Hepatocyte (in vitro differentiated cells): ENCODE results near the gene CBY1.

ENCODE experiments used
- CTCF ChIP-seq: fragments of 200-600 bp; sonication (generic); IDR thresholded peaks from 2 replicates; pipeline ENCODE4 v1.5.1; 2016; ENCODE audit warnings: antibody characterized with exemption, mild to moderate bottlenecking; ENCODE audit not compliant: poor library complexity
- EZH2 ChIP-seq: fragments of 200-600 bp; sonication (generic); IDR thresholded peaks from 2 replicates; pipeline ENCODE4 v1.6.1; 2016; ENCODE audit warnings: antibody characterized with exemption, mild to moderate bottlenecking, borderline replicate concordance

DNA sequence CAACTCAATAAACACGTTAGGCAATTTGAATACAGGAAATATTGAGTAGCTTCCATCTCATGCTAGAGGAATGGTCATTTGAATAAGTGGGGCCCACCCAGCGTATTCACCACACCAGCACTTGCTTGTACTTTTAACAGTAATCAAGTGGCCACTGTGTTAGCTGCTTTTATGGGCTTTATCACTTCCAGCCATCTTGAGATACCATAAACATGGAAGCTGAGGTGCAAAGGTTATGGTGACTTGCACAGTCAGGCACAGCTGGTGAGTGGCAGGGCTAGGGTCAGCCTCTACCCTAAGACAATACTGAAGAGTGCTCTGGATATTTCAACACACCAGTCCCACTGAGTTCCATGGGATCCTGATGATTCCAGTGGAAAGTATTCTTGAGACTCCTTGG is 37.6 kb downstream of the CBY1 start:
- TF ChIP-seq EZH2 (no peak), CTCF (no peak)
